GM12801 (cell line): ENCODE measurements around the gene UBD.

ENCODE experiments used
- CTCF ChIP-seq: IDR thresholded peaks from one replicate; pipeline ENCODE4 v1.5.1; 2011; ENCODE audit warnings: control low read depth; ENCODE audit not compliant: insufficient read length; ENCODE audit errors: extremely low read depth

UBD gene

GRCh38 chr6:29527564-29527963 lies 32.0 kb downstream of the UBD start:
- TF ChIP-seq CTCF, result no peak

GRCh38 chr6:29527126-29527525 lies 32.4 kb downstream of the UBD start:
- no peak for TF ChIP-seq CTCF

- TF ChIP-seq CTCF, result no peak
Measured at GRCh38 chr6:29525311-29525639, 34.3 kb downstream of the UBD start.

GRCh38 chr6:29524444-29525310 lies 34.9 kb downstream of the UBD start:
- no peak for TF ChIP-seq CTCF

GRCh38 chr6:29524044-29524443 lies 35.5 kb downstream of the UBD start:
- no peak for TF ChIP-seq CTCF

- no peak for TF ChIP-seq CTCF
Measured at GRCh38 chr6:29522227-29522626, 37.3 kb downstream of the UBD start.

- no peak for TF ChIP-seq CTCF
Measured at GRCh38 chr6:29521006-29521680, 38.4 kb downstream of the UBD start.
